GM23248 (cell line): ENCODE results near the gene ATP5PB. TPM values are rescaled to one million over a fixed set of nuclear protein-coding genes. Genes with fewer than 3 reads are reported as not detected.

Source experiments
- DNase-seq: peaks from one replicate; pipeline ENCODE4 v3.0.0-alpha.2; 2015
- H2AFZ ChIP-seq: fragments of 200-600 bp; sonication (generic); 2 replicates; pipeline ENCODE4 v1.6.1; 2016; ENCODE audit warnings: antibody characterized with exemption
- H3F3A ChIP-seq: fragments of 200-600 bp; sonication (generic); 2 replicates; pipeline ENCODE4 v1.6.1; 2016; ENCODE audit warnings: mild to moderate bottlenecking, antibody characterized with exemption, mixed run types; ENCODE audit not compliant: insufficient read depth
- H3K27ac ChIP-seq: fragments of 200-600 bp; sonication (generic); 2 replicates; pipeline ENCODE4 v1.5.1; 2016; ENCODE audit warnings: mild to moderate bottlenecking
- H3K27me3 ChIP-seq: fragments of 200-600 bp; sonication (generic); replicated peaks from 2 replicates; pipeline ENCODE4 v1.6.1; 2016; ENCODE audit warnings: mild to moderate bottlenecking; ENCODE audit not compliant: insufficient read depth
- H3K36me3 ChIP-seq: fragments of 200-600 bp; sonication (generic); 2 replicates; pipeline ENCODE4 v1.6.1; 2016; ENCODE audit warnings: low read depth, mild to moderate bottlenecking
- H3K4me1 ChIP-seq: fragments of 200-600 bp; sonication (generic); 2 replicates; pipeline ENCODE4 v1.6.1; 2016; ENCODE audit warnings: mild to moderate bottlenecking; ENCODE audit not compliant: insufficient read depth
- H3K4me2 ChIP-seq: fragments of 200-600 bp; sonication (generic); one replicate; pipeline ENCODE4 v1.6.1; 2016; ENCODE audit warnings: mild to moderate bottlenecking; ENCODE audit not compliant: unreplicated experiment
- H3K4me3 ChIP-seq: fragments of 200-600 bp; sonication (generic); 2 replicates; pipeline ENCODE4 v1.5.1; 2016; ENCODE audit warnings: mild to moderate bottlenecking
- H3K79me2 ChIP-seq: fragments of 200-600 bp; sonication (generic); 2 replicates; pipeline ENCODE4 v1.6.1; 2016; ENCODE audit warnings: mild to moderate bottlenecking; ENCODE audit not compliant: insufficient read depth
- H3K9ac ChIP-seq: fragments of 200-600 bp; sonication (generic); 2 replicates; pipeline ENCODE4 v1.6.1; 2016; ENCODE audit warnings: mild to moderate bottlenecking
- H3K9me2 ChIP-seq: fragments of 200-600 bp; sonication (generic); 2 replicates; pipeline ENCODE4 v1.6.1; 2016; ENCODE audit warnings: mixed run types, mild to moderate bottlenecking, moderate library complexity; ENCODE audit not compliant: insufficient read depth
- H3K9me3 ChIP-seq: fragments of 200-600 bp; sonication (generic); one replicate; pipeline ENCODE4 v1.6.1; 2017; ENCODE audit warnings: low read depth
- H4K20me1 ChIP-seq: fragments of 200-600 bp; sonication (generic); 2 replicates; pipeline ENCODE4 v1.6.0; 2016; ENCODE audit not compliant: insufficient read depth
- EZH2 ChIP-seq: fragments of 200-600 bp; sonication (generic); IDR thresholded peaks from 2 replicates; pipeline ENCODE4 v1.6.1; 2018; ENCODE audit warnings: antibody characterized with exemption, mild to moderate bottlenecking; ENCODE audit not compliant: insufficient read depth, poor library complexity, severe bottlenecking
- EZH2phosphoT487 ChIP-seq: fragments of 200-600 bp; sonication (generic); IDR thresholded peaks from 2 replicates; pipeline ENCODE4 v1.6.1; 2018; ENCODE audit warnings: antibody characterized with exemption, moderate library complexity, mild to moderate bottlenecking, low read depth; ENCODE audit not compliant: insufficient read depth
- WGBS, 2 experiments: methylation state at CpG; one replicate each; pipeline ENCODE4 v1.1.6; 2015 to 2017; ENCODE audit warnings: low lambda C conversion rate in 2 of 2, low coverage in 1 of 2; ENCODE audit errors: missing lambda C conversion rate in 2 of 2; 5-methylcytosine and 5-hydroxymethylcytosine counted together
- in situ Hi-C: fragments of 300-500 bp; cut with MboI; formaldehyde crosslinking; loops from 2 replicates; pipeline ENCODE4 v1.15.0; 2020
- polyA plus RNA-seq: library from polyadenylated mRNA; unstranded; fragments of >200 nt; fragmentation: Nextera tagmentation; extraction: Ambion mirVana; gene quantifications from 2 replicates; pipeline ENCODE4 v1.2.1, GENCODE V29; 2016
- total RNA-seq: library from RNA; depleted of rRNA; stranded (reverse); fragments of >200 nt; shearing (Covaris generic); gene quantifications from 2 replicates; pipeline ENCODE4 v1.2.3, GENCODE V29; 2014

The ATP5PB gene
- total and polyA plus RNA-seq, 2 experiments from 2014 or later, result 226 to 304 TPM

DNA sequence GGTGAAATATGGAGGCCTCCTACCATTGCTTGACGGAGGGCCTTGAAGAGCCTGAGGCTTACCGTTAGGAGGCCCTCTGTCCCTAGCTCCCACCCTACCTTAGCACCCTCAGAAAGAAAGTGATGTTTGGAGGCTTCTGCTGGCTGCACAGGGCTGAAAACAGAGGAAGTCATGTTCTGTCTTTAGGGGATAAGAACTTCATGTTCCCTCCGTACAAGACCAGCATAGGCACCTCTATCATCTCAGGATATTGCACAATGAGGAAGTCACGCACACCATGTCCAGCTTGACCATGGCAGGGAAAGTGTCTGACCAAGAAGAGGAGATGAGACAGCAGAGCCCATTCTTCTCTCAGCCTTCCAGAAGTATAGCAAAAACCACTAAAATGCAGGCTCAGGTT, 40.3 kb downstream of the ATP5PB start:
- no peak overlapping the region for H3K4me2 ChIP-seq
- DNase-seq, result no peak
- H3K9me2 ChIP-seq, result no peaks in the 10 kb centered on the region
- TF ChIP-seq EZH2phosphoT487, result no peak
- no peak for TF ChIP-seq EZH2
- in situ Hi-C loops, result loop anchor here (10.0 to 25.0 kb wide), 2 partner anchors 175 to 873 kb away; no protein-coding TSS in a partner anchor
- no peaks in the 10 kb centered on the region for H3K4me1 ChIP-seq
- H4K20me1 ChIP-seq, result no peaks in the 10 kb centered on the region
- no peaks in the 10 kb centered on the region for H3K36me3 ChIP-seq
- H3F3A ChIP-seq, result no peaks in the 10 kb centered on the region
- 71 to 74% methylated on average over 4 of the region's 4 CpGs for WGBS, 2 experiments
- H3K9ac ChIP-seq, result no peak overlapping the region
- H2AFZ ChIP-seq, result no peak overlapping the region
- peaks cover 10% of the 10 kb centered on the region; the same call in 1 of the 2 replicates for H3K27me3 ChIP-seq
- no peak overlapping the region for H3K27ac ChIP-seq
- no peaks in the 10 kb centered on the region for H3K79me2 ChIP-seq
- H3K4me3 ChIP-seq, result no peak overlapping the region
- H3K9me3 ChIP-seq, result no peaks in the 10 kb centered on the region

DNA sequence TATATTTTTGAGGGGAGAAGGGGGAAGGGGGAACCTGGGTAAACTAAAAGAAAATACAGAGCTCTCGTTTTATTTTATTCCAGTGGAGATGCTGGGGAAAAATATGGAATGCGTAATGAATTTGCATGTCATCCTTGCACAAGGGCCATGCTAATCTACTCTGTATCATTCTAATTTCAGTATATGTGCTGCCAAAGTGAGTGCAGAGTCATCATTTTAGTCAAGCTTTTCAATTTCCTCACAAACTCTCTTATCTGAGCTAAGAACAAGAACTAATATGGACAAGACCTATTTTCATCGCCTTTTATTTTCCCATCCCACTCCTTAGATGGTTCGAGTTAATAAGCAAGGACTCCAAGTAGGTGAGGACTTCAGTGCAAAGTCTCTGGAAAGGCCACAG, 41.0 kb downstream of the ATP5PB start:
- Histone ChIP-seq H3F3A (no peaks in the 10 kb centered on the region), H3K4me2 (no peak overlapping the region), H3K9me2 (no peaks in the 10 kb centered on the region), H3K36me3 (no peaks in the 10 kb centered on the region), H3K79me2 (no peaks in the 10 kb centered on the region), H4K20me1 (no peaks in the 10 kb centered on the region), H3K27me3 (peaks cover 10% of the 10 kb centered on the region; the same call in 1 of the 2 replicates), H3K27ac (no peak overlapping the region), H3K9me3 (no peaks in the 10 kb centered on the region), H3K4me3 (no peak overlapping the region), H2AFZ (no peak overlapping the region), H3K4me1 (no peaks in the 10 kb centered on the region), H3K9ac (no peak overlapping the region)
- TF ChIP-seq EZH2 (no peak), EZH2phosphoT487 (no peak)
- 69 to 71% methylated on average over 4 of the region's 4 CpGs for WGBS, 2 experiments
- no peak for DNase-seq
- in situ Hi-C loops, result loop anchor here (10.0 to 25.0 kb wide), 2 partner anchors 175 to 872 kb away; no protein-coding TSS in a partner anchor

DNA sequence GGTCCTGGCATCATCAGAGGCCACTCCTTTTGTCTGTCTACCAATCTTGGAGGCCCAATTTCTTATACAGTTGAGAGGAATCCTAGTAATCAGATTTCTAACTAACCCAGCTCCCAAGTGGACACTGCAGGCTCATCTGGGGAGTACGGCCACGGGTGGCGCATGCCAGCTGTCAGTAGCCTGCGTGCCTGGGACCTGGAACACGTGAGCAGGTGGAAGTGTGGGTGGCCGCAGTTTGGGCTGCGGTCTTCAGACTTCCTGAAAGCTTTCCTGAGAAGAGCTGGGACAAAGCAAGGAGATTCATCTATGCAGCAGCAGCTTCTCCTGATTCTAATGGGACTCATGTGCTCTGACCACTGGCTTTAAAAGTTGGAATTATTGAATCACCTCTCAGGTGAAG, 41.8 kb downstream of the ATP5PB start:
- Histone ChIP-seq H3K4me3 (no peak overlapping the region), H3K4me1 (no peaks in the 10 kb centered on the region), H3K27me3 (peaks cover 10% of the 10 kb centered on the region; the same call in 1 of the 2 replicates), H3K4me2 (no peak overlapping the region), H3K9me3 (no peaks in the 10 kb centered on the region), H3K27ac (no peak overlapping the region), H3K9me2 (no peaks in the 10 kb centered on the region), H3K36me3 (no peaks in the 10 kb centered on the region), H3K79me2 (no peaks in the 10 kb centered on the region), H3K9ac (no peak overlapping the region), H2AFZ (no peak overlapping the region), H4K20me1 (no peaks in the 10 kb centered on the region), H3F3A (no peaks in the 10 kb centered on the region)
- in situ Hi-C loops, result loop anchor here (10.0 to 25.0 kb wide), 2 partner anchors 174 to 871 kb away; no protein-coding TSS in a partner anchor
- WGBS, 2 experiments, result 82 to 87% methylated on average over 7 of the region's 7 CpGs
- no peak for DNase-seq
- TF ChIP-seq EZH2phosphoT487 (no peak), EZH2 (no peak)

DNA sequence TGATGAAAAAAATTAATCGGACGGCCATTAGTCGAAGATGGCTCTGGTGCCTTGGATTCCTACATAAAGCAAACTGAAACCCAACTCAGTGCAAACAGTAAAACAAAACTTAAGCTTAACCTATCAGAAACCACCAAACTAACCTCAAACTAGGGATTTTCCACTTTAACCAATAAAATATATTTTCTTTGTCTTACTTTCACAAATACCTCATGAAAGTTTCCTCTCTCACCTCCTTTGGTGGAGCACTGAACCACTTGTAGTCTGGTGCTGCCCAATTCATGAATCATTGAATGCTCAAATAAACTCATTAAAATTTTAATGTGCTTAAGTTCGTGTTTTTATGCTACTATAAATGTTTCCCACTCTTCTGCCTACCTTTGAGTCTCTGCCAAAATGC, 47.1 kb downstream of the ATP5PB start:
- in situ Hi-C loops, result loop anchor here (10.0 to 25.0 kb wide), 2 partner anchors 168 to 866 kb away; no protein-coding TSS in a partner anchor
- TF ChIP-seq EZH2phosphoT487 (no peak), EZH2 (no peak)

DNA sequence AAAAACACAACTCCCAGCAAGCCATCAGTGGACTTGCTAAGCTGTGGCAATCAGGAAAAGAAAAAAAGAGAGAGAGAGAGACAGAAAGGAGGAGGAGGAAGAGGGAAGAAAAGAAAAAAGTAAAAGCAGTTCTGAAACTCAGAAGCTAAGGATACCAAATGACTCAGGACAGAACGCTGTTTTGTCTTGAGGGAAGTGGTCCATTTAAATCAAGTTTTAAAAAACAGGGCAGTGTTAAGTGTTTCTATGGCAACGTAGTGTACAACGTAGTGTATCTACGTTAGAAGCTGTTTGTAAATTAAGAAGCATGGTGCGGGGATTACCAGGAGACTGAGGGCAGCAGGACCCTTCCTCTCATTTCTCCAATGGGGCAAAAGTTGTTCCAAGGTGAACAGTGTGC, 48.3 kb downstream of the ATP5PB start:
- H4K20me1 ChIP-seq, result no peaks in the 10 kb centered on the region
- no peaks in the 10 kb centered on the region for H3K9me3 ChIP-seq
- 35 to 41% methylated on average over 5 of the region's 5 CpGs for WGBS, 2 experiments
- no peak overlapping the region for H3K9ac ChIP-seq
- no peaks in the 10 kb centered on the region for H3K9me2 ChIP-seq
- H3F3A ChIP-seq, result no peaks in the 10 kb centered on the region
- H3K4me1 ChIP-seq, result no peaks in the 10 kb centered on the region
- H3K27ac ChIP-seq, result no peak overlapping the region
- H3K4me3 ChIP-seq, result no peak overlapping the region
- H3K79me2 ChIP-seq, result no peaks in the 10 kb centered on the region
- peaks cover 16% of the 10 kb centered on the region; the same call in 1 of the 2 replicates for H3K27me3 ChIP-seq
- TF ChIP-seq EZH2phosphoT487 (no peak), EZH2 (no peak)
- H3K36me3 ChIP-seq, result no peaks in the 10 kb centered on the region
- in situ Hi-C loops, result loop anchor here (10.0 to 25.0 kb wide), 2 partner anchors 167 to 865 kb away; no protein-coding TSS in a partner anchor
- no peak overlapping the region for H3K4me2 ChIP-seq
- DNase-seq, result no peak
- no peak overlapping the region for H2AFZ ChIP-seq

More for the DNA sequence above, 47.1 kb downstream of the ATP5PB start:
- no peaks in the 10 kb centered on the region for H3K79me2 ChIP-seq
- no peaks in the 10 kb centered on the region for H3K9me2 ChIP-seq
- no peak overlapping the region for H3K9ac ChIP-seq
- WGBS, 2 experiments, result 67 to 76% methylated on average over 4 of the region's 4 CpGs
- no peak for DNase-seq
- H2AFZ ChIP-seq, result no peak overlapping the region
- no peaks in the 10 kb centered on the region for H3K9me3 ChIP-seq
- no peak overlapping the region for H3K27ac ChIP-seq
- no peaks in the 10 kb centered on the region for H3K36me3 ChIP-seq
- H3K4me1 ChIP-seq, result no peaks in the 10 kb centered on the region
- H3F3A ChIP-seq, result no peaks in the 10 kb centered on the region
- no peak overlapping the region for H3K4me2 ChIP-seq
- H3K27me3 ChIP-seq, result peaks cover 15% of the 10 kb centered on the region
- H4K20me1 ChIP-seq, result no peaks in the 10 kb centered on the region
- H3K4me3 ChIP-seq, result no peak overlapping the region
